Neural progenitor cell (in vitro differentiated cells): ENCODE measurements around the gene MBOAT1. TPM values are rescaled to one million over a fixed set of nuclear protein-coding genes. Genes with fewer than 3 reads are reported as not detected.

ENCODE experiments used
- DNase-seq: peaks from one replicate; pipeline ENCODE4 v3.0.0-alpha.2; 2016; ENCODE audit warnings: low spot score
- H2AFZ ChIP-seq: fragments of 200-600 bp; sonication (generic); replicated peaks from 2 replicates; pipeline ENCODE4 v1.6.1; 2016; ENCODE audit warnings: antibody characterized with exemption
- H3F3A ChIP-seq: fragments of 200-600 bp; sonication (generic); 2 replicates; pipeline ENCODE4 v1.6.1; 2016; ENCODE audit warnings: antibody characterized with exemption, low read depth
- H3K27ac ChIP-seq: fragments of 200-600 bp; sonication (generic); 2 replicates; pipeline ENCODE4 v1.5.1; 2016; ENCODE audit warnings: mild to moderate bottlenecking
- H3K27me3 ChIP-seq: fragments of 200-600 bp; sonication (generic); 2 replicates; pipeline ENCODE4 v1.6.1; 2016; ENCODE audit warnings: mild to moderate bottlenecking, moderate library complexity
- H3K36me3 ChIP-seq: fragments of 200-600 bp; sonication (generic); 2 replicates; pipeline ENCODE4 v1.5.1; 2016
- H3K4me1 ChIP-seq: fragments of 200-600 bp; sonication (generic); 2 replicates; pipeline ENCODE4 v1.6.1; 2016; ENCODE audit warnings: mixed run types
- H3K4me2 ChIP-seq: fragments of 200-600 bp; sonication (generic); 2 replicates; pipeline ENCODE4 v1.6.1; 2016
- H3K4me3 ChIP-seq: fragments of 200-600 bp; sonication (generic); 2 replicates; pipeline ENCODE4 v1.5.1; 2016
- H3K79me2 ChIP-seq: fragments of 200-600 bp; sonication (generic); 2 replicates; pipeline ENCODE4 v1.6.1; 2016; ENCODE audit warnings: low read depth
- H3K9ac ChIP-seq: fragments of 200-600 bp; sonication (generic); 2 replicates; pipeline ENCODE4 v1.6.1; 2016
- H3K9me3 ChIP-seq: fragments of 200-600 bp; sonication (generic); 2 replicates; pipeline ENCODE4 v1.5.1; 2016; ENCODE audit warnings: low read depth
- H4K20me1 ChIP-seq: fragments of 200-600 bp; sonication (generic); 2 replicates; pipeline ENCODE4 v1.6.1; 2016; ENCODE audit warnings: low read depth
- H3K27ac Mint-ChIP-seq: 3 replicates; pipeline ENCODE4 v1.8.0; 2021; ENCODE audit warnings: mixed read lengths
- H3K27me3 Mint-ChIP-seq: 2 replicates; pipeline ENCODE4 v1.8.0; 2022; ENCODE audit warnings: low read depth, mild to moderate bottlenecking, inconsistent platforms, moderate library complexity, mixed read lengths; ENCODE audit not compliant: insufficient read depth
- H3K36me3 Mint-ChIP-seq: 3 replicates; pipeline ENCODE4 v1.8.0; 2021; ENCODE audit warnings: mixed read lengths
- H3K4me1 Mint-ChIP-seq: 3 replicates; pipeline ENCODE4 v1.8.0; 2021; ENCODE audit warnings: mixed read lengths
- H3K4me3 Mint-ChIP-seq: 3 replicates; pipeline ENCODE4 v1.8.0; 2021; ENCODE audit warnings: mild to moderate bottlenecking, moderate library complexity, mixed read lengths
- H3K9me3 Mint-ChIP-seq: 3 replicates; pipeline ENCODE4 v1.8.0; 2020; ENCODE audit warnings: mixed read lengths
- CTCF ChIP-seq: fragments of 200-600 bp; sonication (generic); IDR thresholded peaks from 2 replicates; pipeline ENCODE4 v1.5.1; 2017; ENCODE audit warnings: antibody characterized with exemption, mild to moderate bottlenecking
- EZH2 ChIP-seq: fragments of 200-600 bp; sonication (generic); IDR thresholded peaks from 2 replicates; pipeline ENCODE4 v1.6.1; 2017; ENCODE audit warnings: antibody characterized with exemption, mild to moderate bottlenecking, moderate library complexity
- EZH2phosphoT487 ChIP-seq: fragments of 200-600 bp; sonication (generic); IDR thresholded peaks from 2 replicates; pipeline ENCODE4 v1.6.1; 2017; ENCODE audit warnings: antibody characterized with exemption
- total RNA-seq: library from RNA; depleted of rRNA; stranded (reverse); fragments of >200 nt; gene quantifications from 2 replicates; pipeline ENCODE4 v1.2.3, GENCODE V29; 2015; ENCODE audit warnings: low replicate concordance

The MBOAT1 gene
- total RNA-seq, 1 donor from 2014 or later = 0.45 TPM

- Histone ChIP-seq H3K4me1 (no peaks in the 10 kb centered on the region), H3F3A (no peaks in the 10 kb centered on the region), H4K20me1 (no peaks in the 10 kb centered on the region), H3K36me3 (no peaks in the 10 kb centered on the region), H3K27ac (no peak overlapping the region), H3K9ac (no peak overlapping the region), H3K4me3 (no peak overlapping the region), H3K4me2 (no peak overlapping the region), H3K9me3 (no peaks in the 10 kb centered on the region), H2AFZ (peak overlapping the region; percentile 72), H3K79me2 (no peaks in the 10 kb centered on the region), H3K27me3 (no peaks in the 10 kb centered on the region)
- TF ChIP-seq EZH2phosphoT487 (no peak), EZH2 (no peak), CTCF (no peak)
- DNase-seq = no peak
- peaks cover 4% of the 10 kb centered on the region for H3K27me3 Mint-ChIP-seq
- H3K9me3 Mint-ChIP-seq = peaks cover 2% of the 10 kb centered on the region
- H3K36me3 Mint-ChIP-seq = no peaks in the 10 kb centered on the region
- H3K4me3 Mint-ChIP-seq = no peak overlapping the region
- H3K4me1 Mint-ChIP-seq = peaks cover 14% of the 10 kb centered on the region
- no peak overlapping the region for H3K27ac Mint-ChIP-seq
These were observed 8.4 kb downstream of the MBOAT1 start for GRCh38 chr6:20203561-20204511.

- H3K79me2 ChIP-seq = no peaks in the 10 kb centered on the region
- H3K27me3 Mint-ChIP-seq = peaks cover 4% of the 10 kb centered on the region
- H3K4me3 Mint-ChIP-seq = no peak overlapping the region
- no peak overlapping the region for H3K27ac ChIP-seq
- H2AFZ ChIP-seq = no peak overlapping the region
- no peak overlapping the region for H3K9ac ChIP-seq
- H3K4me3 ChIP-seq = no peak overlapping the region
- no peaks in the 10 kb centered on the region for H4K20me1 ChIP-seq
- no peaks in the 10 kb centered on the region for H3F3A ChIP-seq
- no peak overlapping the region for H3K27ac Mint-ChIP-seq
- no peaks in the 10 kb centered on the region for H3K4me1 ChIP-seq
- no peaks in the 10 kb centered on the region for H3K36me3 ChIP-seq
- peaks cover 2% of the 10 kb centered on the region for H3K9me3 Mint-ChIP-seq
- H3K36me3 Mint-ChIP-seq = no peaks in the 10 kb centered on the region
- H3K27me3 ChIP-seq = no peaks in the 10 kb centered on the region
- peaks cover 14% of the 10 kb centered on the region for H3K4me1 Mint-ChIP-seq
- no peak overlapping the region for H3K4me2 ChIP-seq
- DNase-seq = no peak
- H3K9me3 ChIP-seq = no peaks in the 10 kb centered on the region
- TF ChIP-seq CTCF (no peak), EZH2phosphoT487 (no peak), EZH2 (no peak)
These were observed 9.5 kb downstream of the MBOAT1 start for GRCh38 chr6:20202699-20203302.

GRCh38 chr6:20202324-20202658 is 10.0 kb downstream of the MBOAT1 start:
- Histone ChIP-seq H3K4me3 (no peak overlapping the region), H3K4me2 (no peak overlapping the region), H3K27ac (no peak overlapping the region), H3K27me3 (no peaks in the 10 kb centered on the region), H3K9me3 (no peaks in the 10 kb centered on the region), H3K4me1 (no peaks in the 10 kb centered on the region), H3K79me2 (no peaks in the 10 kb centered on the region), H4K20me1 (no peaks in the 10 kb centered on the region), H3F3A (no peaks in the 10 kb centered on the region), H3K9ac (no peak overlapping the region), H2AFZ (no peak overlapping the region), H3K36me3 (no peaks in the 10 kb centered on the region)
- H3K9me3 Mint-ChIP-seq = peaks cover 2% of the 10 kb centered on the region
- DNase-seq = no peak
- H3K4me3 Mint-ChIP-seq = no peak overlapping the region
- H3K4me1 Mint-ChIP-seq = peaks cover 17% of the 10 kb centered on the region
- no peaks in the 10 kb centered on the region for H3K36me3 Mint-ChIP-seq
- no peak overlapping the region for H3K27ac Mint-ChIP-seq
- peaks cover 4% of the 10 kb centered on the region for H3K27me3 Mint-ChIP-seq
- no peak for TF ChIP-seq EZH2phosphoT487
- TF ChIP-seq CTCF = no peak
- TF ChIP-seq EZH2 = no peak
